ENCODE measurements around the gene SUN2.
"Not testable (repeated sequence)": the region's sequence is repeated elsewhere in the genome, so short reads cannot be mapped to it uniquely, and the experiment has no call there.

The SUN2 gene, protein sequence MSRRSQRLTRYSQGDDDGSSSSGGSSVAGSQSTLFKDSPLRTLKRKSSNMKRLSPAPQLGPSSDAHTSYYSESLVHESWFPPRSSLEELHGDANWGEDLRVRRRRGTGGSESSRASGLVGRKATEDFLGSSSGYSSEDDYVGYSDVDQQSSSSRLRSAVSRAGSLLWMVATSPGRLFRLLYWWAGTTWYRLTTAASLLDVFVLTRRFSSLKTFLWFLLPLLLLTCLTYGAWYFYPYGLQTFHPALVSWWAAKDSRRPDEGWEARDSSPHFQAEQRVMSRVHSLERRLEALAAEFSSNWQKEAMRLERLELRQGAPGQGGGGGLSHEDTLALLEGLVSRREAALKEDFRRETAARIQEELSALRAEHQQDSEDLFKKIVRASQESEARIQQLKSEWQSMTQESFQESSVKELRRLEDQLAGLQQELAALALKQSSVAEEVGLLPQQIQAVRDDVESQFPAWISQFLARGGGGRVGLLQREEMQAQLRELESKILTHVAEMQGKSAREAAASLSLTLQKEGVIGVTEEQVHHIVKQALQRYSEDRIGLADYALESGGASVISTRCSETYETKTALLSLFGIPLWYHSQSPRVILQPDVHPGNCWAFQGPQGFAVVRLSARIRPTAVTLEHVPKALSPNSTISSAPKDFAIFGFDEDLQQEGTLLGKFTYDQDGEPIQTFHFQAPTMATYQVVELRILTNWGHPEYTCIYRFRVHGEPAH

GRCh38 chr22:38755911-38756532, at the start of gene SUN2:
TSS of gene SUN2 (minus strand) at chr22:38755998. CDS start at chr22:38752628, 3,370 bp downstream.
- no peak for DNase-seq (ENCODE audit: low read depth)

GRCh38 chr22:38805041-38805593, 49.3 kb upstream of the SUN2 start:
- DNase-seq (ENCODE audit: low read depth): not testable (repeated sequence)

GRCh38 chr22:38802671-38803121, 46.9 kb upstream of the SUN2 start:
- peak; percentile 82 for DNase-seq (ENCODE audit: low read depth)

- DNase-seq (ENCODE audit: low read depth): no peak
Observed at GRCh38 chr22:38799265-38800002, 43.6 kb upstream of the SUN2 start.

- no peak for DNase-seq (ENCODE audit: low read depth)
Observed at GRCh38 chr22:38798496-38798895, 42.7 kb upstream of the SUN2 start.

GRCh38 chr22:38796262-38796957, 40.6 kb upstream of the SUN2 start:
- no peak for DNase-seq (ENCODE audit: low read depth)

DNA sequence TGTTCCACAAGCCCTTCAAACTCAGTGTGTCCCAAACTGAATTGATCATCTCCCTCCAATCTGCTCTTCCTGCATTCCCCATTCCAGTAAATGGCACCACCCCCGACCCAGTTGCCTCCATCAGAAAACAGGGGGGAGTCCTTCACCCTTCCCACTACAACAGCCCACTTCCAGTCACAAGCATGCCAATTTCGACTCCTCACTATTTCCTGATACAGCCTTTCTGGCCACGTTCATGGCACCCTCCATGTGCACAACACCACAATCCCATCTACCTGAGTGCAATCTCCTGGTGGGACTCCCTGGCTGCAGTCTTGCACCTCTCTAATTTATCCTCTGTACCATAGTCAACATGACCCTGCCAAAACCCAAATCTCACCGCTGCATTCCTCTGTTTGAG, 39.8 kb upstream of the SUN2 start:
- DNase-seq (ENCODE audit: low read depth): no peak

GRCh38 chr22:38793721-38794466, 38.1 kb upstream of the SUN2 start, which contains the start of gene DNAL4:
TSS of gene DNAL4 (minus strand) at chr22:38794143. CDS start at chr22:38782731, 11,412 bp downstream.
- DNase-seq (ENCODE audit: low read depth): peak; percentile 95

DNA sequence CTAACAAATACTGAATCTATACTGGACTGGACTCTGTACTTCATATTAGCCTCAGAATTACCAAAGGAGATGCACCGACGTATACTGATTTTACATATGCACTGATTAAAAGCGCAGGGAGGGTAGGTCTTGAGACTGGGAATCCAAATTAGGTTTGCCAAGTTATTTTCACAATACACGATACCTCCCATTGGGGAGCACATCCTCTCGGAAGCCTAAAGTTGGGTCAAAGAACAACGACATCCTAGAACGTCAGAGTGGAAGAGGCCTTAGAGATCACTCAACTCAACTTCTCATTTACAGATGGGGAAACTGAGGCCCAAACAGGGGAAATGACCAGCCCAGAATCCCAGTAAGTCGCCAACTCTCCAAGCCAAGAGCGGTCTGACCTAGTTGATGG, 37.5 kb upstream of the SUN2 start:
- no peak for DNase-seq (ENCODE audit: low read depth)

GRCh38 chr22:38792833-38793232, 37.0 kb upstream of the SUN2 start:
- DNase-seq (ENCODE audit: low read depth): no peak

- DNase-seq (ENCODE audit: low read depth): no peak
Observed at GRCh38 chr22:38789606-38790005, 33.8 kb upstream of the SUN2 start.

GRCh38 chr22:38788846-38789245, 33.0 kb upstream of the SUN2 start:
- DNase-seq (ENCODE audit: low read depth): no peak

GRCh38 chr22:38788021-38788816, 32.4 kb upstream of the SUN2 start:
- peak; percentile 83 for DNase-seq (ENCODE audit: low read depth)

GRCh38 chr22:38786631-38787030, 30.8 kb upstream of the SUN2 start:
- no peak for DNase-seq (ENCODE audit: low read depth)

GRCh38 chr22:38784856-38785255, 29.1 kb upstream of the SUN2 start:
- DNase-seq (ENCODE audit: low read depth): no peak

GRCh38 chr22:38784035-38784434, 28.2 kb upstream of the SUN2 start:
- DNase-seq (ENCODE audit: low read depth): no peak

GRCh38 chr22:38783095-38783615, 27.4 kb upstream of the SUN2 start:
- DNase-seq (ENCODE audit: low read depth): no peak

DNA sequence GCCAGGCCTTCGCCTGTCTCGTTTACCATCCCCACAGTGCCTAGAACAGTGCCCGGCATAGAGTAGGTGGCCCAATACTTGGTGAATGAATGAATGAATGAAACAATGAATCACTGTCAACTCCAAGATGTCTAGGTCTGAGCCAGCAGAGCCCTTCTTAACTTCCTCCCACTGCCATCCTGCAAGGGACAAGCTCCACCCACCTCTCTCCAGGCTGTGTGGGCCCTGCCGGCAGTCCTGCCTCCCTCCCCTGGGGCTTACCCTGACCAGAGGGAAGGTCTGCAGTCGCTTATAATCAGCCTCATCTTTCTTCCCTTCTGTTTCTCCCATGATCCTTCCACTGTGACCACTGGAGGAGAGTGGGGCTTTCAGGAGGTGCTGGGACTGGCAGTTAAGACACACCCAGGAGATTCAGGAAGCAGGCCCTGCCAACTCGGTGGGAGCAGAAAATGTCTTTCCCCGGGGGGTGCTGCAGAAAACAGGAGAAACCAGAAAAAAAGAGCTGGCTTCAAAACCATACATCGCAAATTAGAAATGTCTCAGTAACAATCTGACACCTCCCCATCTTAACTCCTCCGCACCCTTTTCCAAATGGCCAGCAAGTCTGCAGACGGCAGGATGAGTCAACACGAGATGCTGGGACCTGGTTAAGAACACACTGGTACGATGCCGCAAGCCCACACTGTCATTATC, 26.8 kb upstream of the SUN2 start:
- DNase-seq (ENCODE audit: low read depth): no peak

- no peak for DNase-seq (ENCODE audit: low read depth)
Observed at GRCh38 chr22:38781033-38781432, 25.2 kb upstream of the SUN2 start.

Measured in non-pigmented ciliary epithelial cell (primary cell).